Measurements from ENCODE around the gene AK4.

AK4 gene

DNA sequence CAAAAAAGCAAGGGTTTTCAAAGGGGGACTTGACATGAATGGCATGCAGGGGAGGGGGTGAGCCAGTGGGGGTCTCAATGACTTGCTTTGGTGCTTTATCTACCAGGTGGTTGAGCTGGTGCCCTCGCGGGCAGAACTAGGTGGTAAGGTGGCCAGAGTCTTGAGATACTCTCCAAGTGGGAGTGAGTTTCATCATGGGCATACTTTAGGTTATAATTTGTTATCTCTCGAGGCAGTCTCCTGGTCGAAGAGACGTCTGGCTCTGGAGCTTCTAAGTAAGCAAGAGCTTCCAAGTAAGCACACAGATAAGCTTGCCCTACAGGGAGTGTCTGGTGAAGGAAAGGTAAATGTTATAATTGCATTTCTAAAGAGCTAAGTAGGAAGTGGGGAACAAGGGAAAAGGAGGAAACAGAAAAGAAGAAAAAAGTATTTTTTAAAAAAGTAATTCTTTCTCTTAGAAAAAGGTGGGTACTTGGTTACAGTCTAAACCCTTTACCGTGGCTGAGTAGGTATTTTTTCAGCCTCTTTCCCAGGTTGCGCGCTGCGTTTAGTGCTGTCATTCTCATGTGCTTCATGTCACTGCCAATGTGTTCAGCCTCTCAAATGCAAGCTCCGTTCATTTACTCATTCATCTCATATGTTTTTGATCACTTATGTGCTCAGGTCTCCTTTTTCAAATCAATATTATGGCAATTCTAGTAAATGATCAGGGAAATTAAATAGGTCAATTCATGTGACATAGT is 129.8 kb downstream of the AK4 start:
- H3K4me3 ChIP-seq (ENCODE audit: low read depth, low read length), result no peak overlapping the region
- TF ChIP-seq, protein P1, sequence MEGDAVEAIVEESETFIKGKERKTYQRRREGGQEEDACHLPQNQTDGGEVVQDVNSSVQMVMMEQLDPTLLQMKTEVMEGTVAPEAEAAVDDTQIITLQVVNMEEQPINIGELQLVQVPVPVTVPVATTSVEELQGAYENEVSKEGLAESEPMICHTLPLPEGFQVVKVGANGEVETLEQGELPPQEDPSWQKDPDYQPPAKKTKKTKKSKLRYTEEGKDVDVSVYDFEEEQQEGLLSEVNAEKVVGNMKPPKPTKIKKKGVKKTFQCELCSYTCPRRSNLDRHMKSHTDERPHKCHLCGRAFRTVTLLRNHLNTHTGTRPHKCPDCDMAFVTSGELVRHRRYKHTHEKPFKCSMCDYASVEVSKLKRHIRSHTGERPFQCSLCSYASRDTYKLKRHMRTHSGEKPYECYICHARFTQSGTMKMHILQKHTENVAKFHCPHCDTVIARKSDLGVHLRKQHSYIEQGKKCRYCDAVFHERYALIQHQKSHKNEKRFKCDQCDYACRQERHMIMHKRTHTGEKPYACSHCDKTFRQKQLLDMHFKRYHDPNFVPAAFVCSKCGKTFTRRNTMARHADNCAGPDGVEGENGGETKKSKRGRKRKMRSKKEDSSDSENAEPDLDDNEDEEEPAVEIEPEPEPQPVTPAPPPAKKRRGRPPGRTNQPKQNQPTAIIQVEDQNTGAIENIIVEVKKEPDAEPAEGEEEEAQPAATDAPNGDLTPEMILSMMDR (IDR thresholded peaks at IDR 0.05; ENCODE audit: control insufficient read depth, extremely low read depth, insufficient read depth), result no peak

DNA sequence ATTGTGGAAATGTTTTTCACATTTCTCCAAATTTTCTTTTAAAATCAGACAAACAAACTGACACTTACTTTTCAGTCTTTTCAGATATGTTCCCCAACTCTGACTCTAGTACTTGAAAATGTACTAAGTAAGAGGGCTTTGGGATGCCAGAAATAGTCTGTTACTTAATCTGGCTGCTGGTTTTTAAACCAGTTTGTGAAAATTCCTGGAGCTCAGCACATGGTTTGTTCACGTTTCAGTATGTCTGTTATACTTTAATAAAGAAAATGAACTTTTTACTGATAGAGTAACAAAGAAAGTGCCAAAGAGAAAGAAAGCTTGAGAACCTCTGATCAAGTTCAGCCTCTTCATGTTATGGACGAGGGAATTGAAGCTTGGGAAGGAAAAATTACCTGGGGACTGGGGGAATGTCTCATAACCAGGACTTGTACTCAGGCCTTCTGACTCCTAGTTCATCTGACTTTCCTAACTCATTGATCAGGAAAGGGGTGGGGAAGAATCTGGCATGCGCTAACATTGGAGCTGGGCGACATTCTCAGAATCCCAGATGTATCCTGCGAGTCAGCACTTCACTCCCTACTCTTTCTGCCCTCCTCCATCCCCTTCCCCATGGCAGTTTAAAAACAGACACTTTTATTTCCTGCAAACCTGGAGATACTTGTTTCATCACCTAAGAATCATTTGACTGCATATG is 130.5 kb downstream of the AK4 start:
- TF ChIP-seq, protein P1 (IDR thresholded peaks at IDR 0.05; ENCODE audit: control insufficient read depth, extremely low read depth, insufficient read depth), result no peak
- no peak for DNase-seq (ENCODE audit: low read depth)
- H3K4me3 ChIP-seq (ENCODE audit: low read depth, low read length), result no peak overlapping the region

More for the DNA sequence above, 129.8 kb downstream of the AK4 start:
- no peak for DNase-seq (ENCODE audit: low read depth)

DNA sequence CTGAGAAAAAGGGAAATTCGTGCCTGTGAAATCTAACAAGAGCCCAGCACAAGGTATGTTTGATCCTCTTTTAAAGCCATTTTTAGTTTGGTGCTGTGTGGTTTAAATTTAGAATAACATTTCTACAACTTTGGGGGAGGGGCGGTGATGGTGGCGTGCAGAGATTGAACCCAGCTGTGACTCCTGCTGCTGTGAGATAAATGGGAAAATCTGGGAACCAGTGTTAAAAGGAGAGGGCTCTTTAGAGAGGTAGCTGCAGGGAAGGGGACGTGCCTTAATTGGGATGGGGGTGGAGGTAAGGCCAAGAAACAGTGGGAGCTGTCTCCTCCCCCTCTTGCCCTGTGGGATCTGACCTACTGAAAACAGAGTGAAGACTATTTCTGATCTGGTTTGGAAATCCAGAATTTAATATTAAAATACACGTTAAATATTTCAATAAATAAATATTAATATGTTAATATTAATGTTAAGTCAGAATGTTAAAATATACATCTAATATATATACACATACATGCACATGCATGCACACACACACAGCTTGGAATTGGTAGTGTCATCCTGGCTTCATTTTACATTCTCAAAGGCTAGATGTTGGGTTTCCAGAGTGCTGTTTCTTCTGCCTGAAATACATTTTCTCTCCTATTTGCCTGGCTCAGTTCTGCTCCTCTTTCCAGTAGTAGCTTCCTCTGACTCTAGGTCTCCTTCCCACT is 131.2 kb downstream of the AK4 start:
- no peak overlapping the region for H3K4me3 ChIP-seq (ENCODE audit: low read depth, low read length)
- TF ChIP-seq, protein P1 (IDR thresholded peaks at IDR 0.05; ENCODE audit: control insufficient read depth, extremely low read depth, insufficient read depth), result no peak
- DNase-seq (ENCODE audit: low read depth), result no peak

Measured in LNCaP clone FGC (cell line).